ENCODE results near the gene AMPD3.

- TF ChIP-seq, protein P1, sequence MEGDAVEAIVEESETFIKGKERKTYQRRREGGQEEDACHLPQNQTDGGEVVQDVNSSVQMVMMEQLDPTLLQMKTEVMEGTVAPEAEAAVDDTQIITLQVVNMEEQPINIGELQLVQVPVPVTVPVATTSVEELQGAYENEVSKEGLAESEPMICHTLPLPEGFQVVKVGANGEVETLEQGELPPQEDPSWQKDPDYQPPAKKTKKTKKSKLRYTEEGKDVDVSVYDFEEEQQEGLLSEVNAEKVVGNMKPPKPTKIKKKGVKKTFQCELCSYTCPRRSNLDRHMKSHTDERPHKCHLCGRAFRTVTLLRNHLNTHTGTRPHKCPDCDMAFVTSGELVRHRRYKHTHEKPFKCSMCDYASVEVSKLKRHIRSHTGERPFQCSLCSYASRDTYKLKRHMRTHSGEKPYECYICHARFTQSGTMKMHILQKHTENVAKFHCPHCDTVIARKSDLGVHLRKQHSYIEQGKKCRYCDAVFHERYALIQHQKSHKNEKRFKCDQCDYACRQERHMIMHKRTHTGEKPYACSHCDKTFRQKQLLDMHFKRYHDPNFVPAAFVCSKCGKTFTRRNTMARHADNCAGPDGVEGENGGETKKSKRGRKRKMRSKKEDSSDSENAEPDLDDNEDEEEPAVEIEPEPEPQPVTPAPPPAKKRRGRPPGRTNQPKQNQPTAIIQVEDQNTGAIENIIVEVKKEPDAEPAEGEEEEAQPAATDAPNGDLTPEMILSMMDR (IDR thresholded peaks at IDR 0.05) = no peak
- no peak for TF ChIP-seq EZH2phosphoT487 (IDR thresholded peaks at IDR 0.05)
These were observed 50.9 kb downstream of the AMPD3 start for GRCh38 chr11:10506008-10506370.

Data from neural progenitor cell (in vitro differentiated cells).